Astrocyte of the hippocampus (primary cell): Measurements from ENCODE around the gene SLAMF7.
"Not testable (repeated sequence)": the region's sequence is repeated elsewhere in the genome, so short reads cannot be mapped to it uniquely, and the experiment has no call there.

Source experiments
- DNase-seq: peaks from one replicate; pipeline ENCODE4 v3.0.0; 2011; ENCODE audit warnings: low read depth, low spot score

SLAMF7 gene

DNA sequence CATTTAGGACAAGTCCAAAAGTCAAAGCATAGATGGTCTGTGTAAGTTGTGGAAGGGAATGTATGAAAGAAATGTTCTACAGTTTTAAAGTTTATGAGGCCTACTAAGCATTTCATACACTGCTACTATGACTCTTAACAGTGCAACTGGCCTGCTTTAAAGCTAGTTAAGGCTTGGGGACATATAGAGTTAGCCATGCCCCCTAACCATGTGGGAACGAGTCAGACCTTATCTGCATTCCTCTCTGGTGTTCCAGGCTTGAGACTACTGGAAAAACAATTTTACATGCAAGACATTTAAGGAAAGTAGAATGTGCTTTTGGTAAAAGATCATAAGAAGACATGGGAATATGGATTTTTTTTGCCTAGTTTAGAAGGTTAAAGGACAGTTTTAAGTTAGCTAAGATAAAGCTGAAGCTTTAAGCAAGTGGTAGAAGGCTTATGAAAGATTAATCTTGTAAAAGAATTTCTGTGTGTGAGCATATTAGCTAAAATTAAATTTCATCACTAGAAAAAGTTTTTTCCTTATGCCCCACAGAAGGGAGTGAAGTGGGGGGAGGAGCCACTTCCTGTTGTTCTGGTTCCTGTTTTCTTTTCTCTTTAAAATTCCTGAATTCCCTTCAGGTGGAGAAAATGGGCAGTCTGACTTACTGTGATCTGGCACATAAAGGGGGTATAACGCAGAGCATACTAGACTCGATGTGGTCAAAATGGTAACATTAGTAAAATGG, 18.5 kb upstream of the SLAMF7 start:
- DNase-seq: no peak

DNA sequence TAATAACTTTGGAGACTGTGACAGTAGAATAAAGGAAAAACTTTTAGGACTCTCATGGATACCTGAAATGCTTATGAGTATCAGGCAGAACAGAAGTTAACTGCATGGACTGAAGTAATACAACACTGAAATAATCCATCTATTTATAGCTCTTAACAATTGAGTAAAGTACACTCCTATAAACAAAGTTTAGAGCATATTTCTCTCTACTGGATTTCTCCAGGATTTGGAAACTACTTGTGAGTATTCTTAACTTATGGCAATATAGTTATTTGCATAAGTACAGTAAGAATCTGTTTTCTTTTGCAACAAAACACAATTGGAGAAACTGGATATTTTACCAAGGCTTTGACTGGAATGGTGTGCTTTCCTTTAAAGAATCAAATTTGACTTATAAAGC, 17.6 kb upstream of the SLAMF7 start:
- DNase-seq: no peak

DNA sequence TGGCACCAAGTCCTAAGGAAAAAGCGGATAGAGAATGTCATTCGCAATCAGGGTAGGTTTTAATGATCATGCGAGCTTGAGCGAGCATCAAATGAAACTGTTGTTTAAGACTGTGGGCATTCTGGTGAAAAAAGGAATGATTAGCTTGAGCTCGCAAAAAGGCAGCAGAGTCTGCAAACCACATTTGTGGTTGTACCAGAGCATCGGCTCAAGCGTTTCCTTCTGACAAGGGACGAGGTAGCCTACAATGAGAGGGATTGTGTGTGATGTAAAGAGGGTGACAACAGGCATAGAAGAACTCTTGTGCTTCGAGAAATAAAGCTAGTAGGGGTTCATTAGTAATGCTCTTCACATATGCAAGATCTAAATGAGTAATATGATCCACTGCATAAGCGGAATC, 16.3 kb upstream of the SLAMF7 start:
- peak; percentile 3 for DNase-seq

DNA sequence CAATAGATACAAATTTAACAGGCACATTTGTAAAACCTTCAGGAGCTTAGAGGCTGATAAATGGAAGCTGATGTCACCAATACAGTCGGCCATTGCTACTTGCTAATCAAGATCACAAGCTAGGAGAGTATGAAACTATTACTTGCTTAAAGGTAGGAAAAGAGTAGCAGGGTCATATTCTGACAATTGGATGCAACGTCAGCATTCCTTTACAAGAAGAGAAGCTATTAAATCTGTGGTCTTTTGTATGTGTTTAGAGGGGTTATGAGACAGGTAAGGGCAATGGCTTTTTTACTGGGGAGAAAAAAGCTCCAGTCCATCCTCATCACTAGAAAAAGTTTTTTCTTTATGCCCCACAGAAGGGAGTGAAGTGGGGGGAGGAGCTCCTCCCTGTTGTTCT, 15.7 kb upstream of the SLAMF7 start:
- no peak for DNase-seq

DNA sequence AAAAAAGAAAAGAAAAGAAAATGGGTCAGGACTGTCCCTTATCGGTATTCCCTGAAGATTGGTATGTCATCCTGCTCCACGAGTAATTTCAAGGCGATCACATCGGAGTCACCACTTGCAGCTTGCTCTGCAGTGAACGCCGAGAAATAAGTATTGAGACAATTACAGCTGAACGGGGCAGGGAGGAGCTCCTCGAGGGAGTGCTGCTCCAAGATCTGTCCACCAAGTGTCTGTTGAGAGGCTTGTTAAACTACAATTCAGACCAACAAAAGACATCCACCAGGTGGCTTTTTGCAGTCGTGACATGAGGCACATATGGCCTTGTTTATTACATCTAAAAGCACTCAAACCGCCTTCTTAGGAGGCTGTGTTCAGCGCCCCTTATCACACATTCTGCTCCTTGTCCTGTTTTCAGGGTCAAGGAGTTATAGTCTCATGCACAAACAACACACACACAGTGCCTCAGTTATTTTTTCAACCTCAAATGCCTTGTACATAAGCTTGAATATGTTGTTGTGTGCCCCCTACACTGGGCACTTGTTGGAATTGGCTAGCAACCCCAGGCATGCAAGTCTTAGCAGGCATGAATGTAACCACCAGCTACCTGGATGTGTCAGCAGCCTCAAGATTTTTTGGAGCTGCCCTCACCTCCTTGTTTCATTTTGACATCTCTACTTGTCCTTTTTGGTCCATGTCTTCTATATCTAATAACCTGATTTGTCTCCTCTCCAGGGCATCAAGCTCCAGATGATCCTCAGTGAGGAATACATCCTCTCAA, 14.4 kb upstream of the SLAMF7 start:
- DNase-seq: no peak

DNA sequence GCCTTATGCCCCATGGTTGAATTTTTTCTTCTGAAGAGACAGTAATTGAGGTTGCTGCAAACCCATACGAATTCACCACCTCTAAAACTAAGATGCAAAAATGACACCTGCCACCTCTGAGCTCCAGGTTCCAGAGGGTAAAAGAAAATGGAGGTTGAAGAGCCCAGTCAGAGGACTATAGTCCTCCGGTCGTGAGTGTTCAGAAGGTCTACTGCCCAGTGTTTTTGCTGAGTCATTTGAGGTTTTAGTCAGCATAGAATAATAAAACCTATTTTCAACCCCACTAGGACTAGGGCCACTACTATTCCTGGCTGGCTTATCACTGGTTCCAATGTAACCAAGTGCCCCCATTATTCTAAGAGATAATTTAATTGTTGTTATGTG, 12.9 kb upstream of the SLAMF7 start:
- DNase-seq: no peak

DNA sequence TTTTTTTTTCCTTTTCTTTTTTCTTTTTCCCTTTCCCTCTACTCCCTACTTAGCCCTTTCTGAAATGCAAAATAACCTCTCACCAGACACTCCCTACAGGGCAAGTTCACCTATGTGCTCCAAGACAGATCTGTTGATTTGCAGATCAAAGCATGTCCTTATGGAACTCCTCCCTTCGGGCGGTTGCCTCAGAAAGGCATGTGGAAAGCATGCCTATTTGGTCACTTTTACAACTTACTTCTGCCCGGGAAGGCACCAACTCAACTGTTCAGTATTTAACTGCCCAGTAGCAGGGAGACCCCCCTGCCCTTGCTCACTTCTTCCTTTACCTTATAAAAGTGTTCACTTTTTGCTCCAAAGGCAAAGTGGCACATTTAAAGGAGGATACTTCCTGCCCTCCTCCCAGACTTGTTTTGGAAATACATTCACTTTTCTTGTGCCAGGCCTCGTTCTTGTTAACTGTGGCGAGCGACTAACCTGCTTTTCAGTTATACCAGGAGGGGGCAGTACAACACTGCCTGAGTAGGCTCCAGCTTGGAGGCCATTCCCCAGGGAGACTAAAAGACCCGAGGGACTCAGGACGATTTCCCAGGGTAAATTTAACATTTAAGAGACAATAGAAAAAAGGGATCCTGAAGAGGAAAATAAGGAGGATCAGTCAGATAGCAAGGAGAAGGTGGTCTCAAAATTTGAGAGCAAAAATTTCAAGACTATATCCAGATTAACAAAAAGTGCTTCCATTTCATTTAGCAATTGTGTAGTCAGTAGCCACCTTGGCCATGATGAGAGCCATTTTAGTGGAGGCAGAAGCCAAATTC, 12.3 kb upstream of the SLAMF7 start:
- DNase-seq: peak; percentile 58

DNA sequence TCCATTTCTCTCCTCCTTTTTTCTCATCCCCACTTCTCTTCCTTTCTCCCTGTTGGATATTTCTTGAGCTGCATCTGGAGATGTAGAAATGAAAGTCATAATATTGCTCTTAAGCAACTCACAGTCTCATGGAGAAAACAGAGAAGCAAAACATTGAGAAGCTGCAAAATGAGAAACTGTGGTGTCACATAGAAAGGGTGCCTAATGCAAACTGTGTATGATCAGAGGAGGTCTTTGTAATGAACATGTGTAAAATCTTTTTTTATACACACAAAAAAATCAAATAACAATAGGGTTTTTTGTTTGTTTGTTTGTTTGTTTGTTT, 11.8 kb upstream of the SLAMF7 start:
- DNase-seq: no peak

DNA sequence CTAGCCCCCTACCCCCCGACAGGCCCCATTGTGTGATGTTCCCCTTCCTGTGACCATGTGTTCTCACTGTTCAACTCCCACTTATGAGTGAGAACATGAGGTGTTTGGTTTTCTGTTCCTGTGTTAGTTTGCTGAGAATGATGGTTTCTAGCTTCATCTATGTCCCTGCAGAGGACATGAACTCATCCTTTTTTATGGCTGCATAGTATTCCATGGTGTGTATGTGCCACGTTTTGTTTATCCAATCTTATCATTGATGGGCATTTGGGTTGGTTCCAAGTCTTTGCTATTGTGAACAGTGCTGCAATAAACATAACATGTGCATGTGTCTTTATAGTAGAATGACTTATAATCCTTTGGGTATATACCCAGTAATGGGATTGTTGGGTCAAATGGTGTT, 7.5 kb upstream of the SLAMF7 start:
- not testable (repeated sequence) for DNase-seq

DNA sequence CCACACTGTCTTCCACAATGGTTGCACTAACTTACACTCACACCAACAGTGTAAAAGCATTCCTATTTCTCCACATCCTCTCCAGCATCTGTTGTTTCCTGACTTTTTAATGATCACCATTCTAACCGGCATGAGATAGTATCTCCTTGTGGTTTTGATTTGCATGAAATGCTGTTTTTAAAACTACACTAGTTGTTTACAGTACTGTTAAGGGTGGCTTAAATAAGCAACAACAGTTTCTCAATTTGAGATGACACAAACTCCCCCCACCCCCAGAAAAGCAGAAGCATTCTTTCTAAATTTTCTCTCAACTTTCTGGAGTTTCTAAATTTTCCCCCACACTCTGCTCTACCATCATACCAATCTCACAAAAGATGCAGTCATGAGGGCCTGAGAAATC, 7.1 kb upstream of the SLAMF7 start:
- DNase-seq: no peak

DNA sequence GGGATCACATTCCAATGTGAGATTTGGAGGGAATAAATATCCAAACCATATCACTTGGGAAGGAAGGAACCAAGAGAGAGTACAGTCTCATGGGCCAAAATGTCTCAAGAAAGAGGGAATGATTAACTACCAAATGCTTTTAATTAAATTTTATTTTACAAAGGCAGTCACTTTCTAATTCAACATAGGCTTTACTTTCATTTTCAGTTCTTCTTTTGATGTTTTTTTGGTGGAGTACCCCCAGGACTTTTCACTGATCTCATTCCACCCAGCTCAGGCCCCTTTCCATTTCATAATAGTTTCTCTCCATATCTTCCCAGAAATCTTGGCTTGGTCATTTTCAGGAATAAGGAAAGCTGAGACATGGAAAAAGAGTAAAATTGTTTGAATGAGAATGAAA, 5.1 kb upstream of the SLAMF7 start:
- DNase-seq: no peak

DNA sequence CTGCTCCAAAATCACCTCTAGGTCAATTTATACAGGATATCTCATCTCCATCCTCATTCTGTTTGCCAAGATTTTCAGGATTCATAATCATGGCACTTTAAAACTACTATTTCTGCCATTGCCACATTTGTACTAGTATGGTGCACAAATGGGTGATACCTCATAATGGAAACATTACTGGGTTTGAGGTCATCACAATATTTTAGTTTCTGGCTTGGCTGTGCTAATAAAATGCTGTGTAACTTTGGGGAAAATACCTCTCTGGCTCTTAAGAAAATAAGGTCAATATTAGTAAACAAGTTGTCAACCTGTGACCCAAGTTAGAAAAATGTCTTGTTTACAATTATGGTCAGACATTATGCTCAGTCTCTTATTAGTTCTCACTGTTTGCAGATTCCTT, 4.7 kb upstream of the SLAMF7 start:
- no peak for DNase-seq

DNA sequence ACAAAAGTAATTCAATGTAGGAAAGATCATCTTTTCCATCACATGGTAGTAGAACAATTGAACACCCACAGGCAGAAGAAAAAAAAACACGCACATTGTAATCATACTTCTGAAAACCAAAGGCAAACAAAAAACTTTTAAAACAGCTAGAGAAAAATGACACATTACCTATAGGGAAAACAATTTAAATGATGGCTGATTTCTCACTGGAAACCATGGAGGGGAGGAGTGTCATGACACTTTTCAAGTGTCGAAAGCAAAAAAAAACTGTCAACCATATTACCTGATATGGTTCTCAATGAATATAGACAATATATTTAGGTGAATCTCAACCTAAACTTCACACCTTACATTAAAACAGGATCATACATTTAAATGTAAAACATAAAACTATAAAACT, 776 bp upstream of the SLAMF7 start:
- no peak for DNase-seq

DNA sequence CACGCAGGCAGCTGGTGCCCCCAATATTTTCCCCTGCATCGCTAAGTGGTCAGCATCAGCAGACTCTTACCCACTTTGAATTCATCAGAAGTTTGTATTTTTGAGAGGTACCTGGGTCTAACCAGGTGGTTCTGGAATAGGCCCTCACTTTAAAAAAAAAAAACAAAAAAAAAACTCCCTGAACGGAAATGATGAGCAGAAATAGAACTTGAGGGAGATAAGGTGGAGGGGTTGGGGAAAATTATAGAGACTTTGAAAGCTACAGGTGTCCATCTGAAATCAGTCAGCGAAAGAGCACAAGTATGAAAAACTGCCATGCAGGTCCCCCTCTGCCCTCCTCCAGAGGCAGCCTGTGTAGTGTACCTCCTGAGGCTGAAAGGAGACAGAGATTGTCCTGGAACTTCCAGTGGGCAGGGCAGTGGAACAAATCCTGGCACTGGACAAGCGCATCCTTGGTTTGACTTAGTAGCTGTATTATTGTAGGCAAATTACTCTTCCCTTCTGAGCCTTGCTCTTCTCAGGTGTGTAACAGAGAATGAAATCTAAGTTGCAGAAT, 1.2 kb downstream of the SLAMF7 start:
- DNase-seq: no peak

DNA sequence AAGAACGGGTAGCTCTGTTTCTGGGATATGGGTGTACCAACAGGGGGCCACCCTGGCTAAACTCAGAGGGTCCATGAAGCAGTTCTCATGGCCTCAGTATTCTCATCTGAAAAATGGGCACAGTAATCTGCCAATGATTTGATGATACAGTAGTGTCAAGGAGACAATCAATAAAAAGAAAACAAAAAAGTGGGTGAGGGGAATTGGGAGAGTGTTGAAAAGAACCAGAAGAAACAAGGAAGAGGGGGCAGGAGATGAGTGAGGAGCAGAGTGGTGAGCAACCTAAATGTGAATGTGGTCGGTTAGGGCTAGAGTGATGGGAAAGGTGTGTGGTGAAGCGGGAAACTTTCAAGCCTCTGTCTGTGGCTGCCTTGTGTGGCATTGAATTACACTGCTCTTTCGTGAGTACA, 2.0 kb downstream of the SLAMF7 start:
- DNase-seq: no peak

DNA sequence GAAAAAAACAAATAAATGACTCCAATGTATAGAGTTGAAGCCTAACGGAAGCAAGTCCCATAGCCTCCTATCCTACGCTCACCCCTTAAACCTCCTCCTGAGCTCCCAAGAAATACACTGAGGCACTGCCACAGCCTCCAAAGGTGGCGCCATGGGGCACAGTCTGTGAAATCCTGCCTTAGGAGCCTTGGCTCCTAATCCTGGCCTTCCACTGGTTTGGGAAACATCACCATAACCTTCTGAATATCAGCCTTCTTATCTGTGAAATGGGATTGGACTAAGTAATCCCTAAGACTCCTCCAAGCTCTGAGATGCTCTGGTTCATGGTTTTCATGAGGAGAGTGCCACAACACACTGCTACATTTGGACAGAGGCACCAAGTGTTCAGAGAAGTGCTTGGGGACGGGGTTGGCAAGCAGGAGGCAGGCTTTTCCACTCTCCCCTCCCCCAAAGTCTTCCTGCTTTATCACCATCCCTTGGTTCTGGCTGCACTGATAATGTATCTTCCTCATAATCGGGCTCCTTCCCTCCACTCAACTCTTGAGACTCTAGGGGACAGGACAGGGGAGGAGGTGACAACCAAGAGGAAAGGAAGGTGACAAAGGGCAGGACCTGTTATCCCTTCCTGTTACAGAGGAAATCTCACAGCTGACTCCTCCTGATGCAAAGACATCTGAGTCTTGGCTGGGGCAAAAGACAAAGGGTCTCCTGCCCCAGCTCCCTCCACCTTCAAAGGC, 2.7 kb downstream of the SLAMF7 start:
- DNase-seq: no peak

DNA sequence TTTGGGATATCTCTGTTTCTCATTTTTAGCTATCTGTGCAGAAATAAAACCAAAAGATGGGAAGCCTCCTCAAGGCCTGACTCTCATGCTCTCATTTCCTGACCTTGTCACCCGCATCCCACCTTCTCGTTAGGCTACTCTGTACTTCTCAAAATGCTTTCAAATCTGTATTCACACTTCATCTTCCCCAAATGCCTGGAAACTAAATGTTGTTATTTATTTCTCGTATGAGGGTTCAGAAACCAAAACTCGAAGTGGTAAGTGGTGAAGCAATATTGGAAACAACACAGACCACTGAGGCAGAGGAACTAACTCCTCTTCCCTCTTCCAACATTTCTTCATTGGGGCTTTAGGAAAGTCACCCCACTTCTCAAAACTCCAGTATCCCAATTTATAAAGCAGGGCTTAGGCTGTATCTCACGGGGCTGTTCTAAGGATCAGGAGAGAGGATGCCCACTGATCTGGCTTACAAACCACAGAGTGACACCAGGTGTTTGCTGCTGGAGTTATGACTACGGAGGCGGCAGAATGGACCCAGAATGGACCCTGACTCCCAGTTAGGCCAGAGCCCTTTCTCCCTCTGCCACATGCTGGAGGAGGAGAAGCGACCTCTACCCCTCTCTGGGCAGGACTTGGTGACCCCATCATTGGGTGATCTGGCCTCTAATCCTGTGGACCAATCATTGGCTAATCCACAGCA, 3.5 kb downstream of the SLAMF7 start:
- no peak for DNase-seq

DNA sequence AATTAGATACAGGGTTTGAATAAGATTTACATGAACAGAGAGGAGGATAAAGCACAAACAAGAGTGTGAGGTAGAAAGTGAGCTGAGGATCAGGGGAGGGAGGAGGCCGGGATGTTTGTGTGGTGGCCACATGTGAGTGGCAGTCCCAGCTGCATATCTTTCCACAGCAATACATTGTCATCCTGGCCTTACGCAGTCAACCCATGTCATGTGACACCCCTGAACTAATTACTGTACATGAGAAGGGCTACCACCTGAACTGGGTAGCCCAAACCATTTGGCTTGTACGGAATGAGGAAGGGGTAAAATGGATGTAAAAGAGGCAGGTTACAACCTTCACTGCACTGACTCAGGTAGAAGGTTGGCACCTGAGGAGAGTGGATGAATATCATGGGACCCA, 4.2 kb downstream of the SLAMF7 start:
- DNase-seq: no peak

DNA sequence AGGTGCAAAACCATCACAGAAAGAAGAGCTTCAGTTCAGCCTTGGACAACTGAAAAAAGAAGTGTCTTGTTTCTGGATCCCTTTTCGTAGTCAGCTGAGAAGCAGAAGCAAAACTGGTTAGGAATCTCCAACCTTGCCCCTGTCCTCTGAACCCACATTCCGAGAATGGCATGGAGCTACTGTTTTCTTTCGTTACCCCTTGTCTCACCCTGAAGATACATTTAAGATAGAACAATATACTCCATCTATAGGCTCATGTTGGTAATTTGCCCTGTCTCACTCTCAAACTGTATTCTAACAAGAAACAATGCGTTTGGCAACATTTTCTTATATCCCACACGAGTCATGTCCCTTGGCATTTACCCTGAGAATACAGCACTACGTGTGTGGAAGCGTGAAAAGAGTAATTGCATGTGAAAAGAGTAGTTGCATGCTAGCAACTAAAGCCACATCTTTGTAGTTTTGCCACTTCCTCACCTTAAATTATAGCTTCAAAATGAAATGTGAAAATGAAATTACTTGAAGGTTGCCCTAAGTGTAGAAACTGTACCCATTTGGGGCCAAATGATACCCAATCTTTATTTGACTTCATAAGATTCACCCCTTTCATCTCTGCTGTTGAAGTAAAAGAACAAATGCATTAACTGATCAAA, 5.3 kb downstream of the SLAMF7 start:
- DNase-seq: no peak

DNA sequence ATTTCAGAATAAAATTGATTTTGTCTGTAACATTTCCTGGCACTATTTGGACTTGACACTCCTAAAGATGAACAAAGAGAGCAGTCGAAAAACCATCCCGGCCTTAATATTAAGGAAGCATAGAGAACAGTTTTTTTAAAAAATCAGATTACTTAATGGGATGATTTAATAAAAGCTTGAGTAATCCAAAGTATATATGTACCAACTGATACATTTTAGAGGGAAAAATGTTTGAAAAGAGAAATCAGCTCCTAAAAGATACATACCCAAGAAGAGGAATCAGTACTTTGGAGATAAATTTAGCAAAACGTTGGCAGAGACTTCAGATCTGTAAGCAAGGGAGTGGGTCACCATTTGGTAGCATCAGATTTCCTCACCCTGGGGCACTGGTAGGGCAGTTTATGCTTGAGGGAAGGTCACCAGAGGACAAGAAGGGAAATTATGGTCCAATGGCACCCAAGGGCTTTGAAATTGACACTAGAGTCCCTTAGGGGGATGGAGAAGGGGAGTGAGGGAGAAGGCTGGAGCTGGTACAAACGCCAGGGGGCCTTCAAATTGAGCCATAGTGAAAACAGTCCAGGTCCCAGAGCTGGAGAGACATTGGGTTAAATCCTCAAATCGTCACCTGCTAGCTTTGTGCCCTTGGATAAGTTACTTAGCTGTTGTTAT, 5.9 kb downstream of the SLAMF7 start:
- no peak for DNase-seq
